HCEC 1CT (cell line): Measurements from ENCODE around the gene KPTN.

ENCODE experiments used
- DNase-seq: peaks from one replicate; pipeline ENCODE4 v3.0.0-alpha.2; 2017

Gene KPTN

GRCh38 chr19:47483800-47484690 is at the start of gene KPTN:
Gene KPTN (minus strand): TSS chr19:47484219. CDS start chr19:47484160, 59 bp downstream.
- peak; percentile 87 for DNase-seq

- DNase-seq, result no peak
These were observed 47.8 kb upstream of the KPTN start for GRCh38 chr19:47531640-47532387.

- DNase-seq, result no peak
These were observed 45.2 kb upstream of the KPTN start for GRCh38 chr19:47529018-47529742.

- DNase-seq, result no peak
These were observed 42.8 kb upstream of the KPTN start for GRCh38 chr19:47526798-47527197.

- DNase-seq, result no peak
These were observed 39.5 kb upstream of the KPTN start for GRCh38 chr19:47523473-47523872.

GRCh38 chr19:47521473-47522180 is 37.6 kb upstream of the KPTN start:
- no peak for DNase-seq

GRCh38 chr19:47520839-47521238 is 36.8 kb upstream of the KPTN start:
- DNase-seq, result no peak

GRCh38 chr19:47520343-47520806 is 36.4 kb upstream of the KPTN start:
- no peak for DNase-seq

GRCh38 chr19:47518854-47519253 is 34.8 kb upstream of the KPTN start:
- no peak for DNase-seq

GRCh38 chr19:47518139-47518538 is 34.1 kb upstream of the KPTN start:
- DNase-seq, result no peak

- peak; percentile 100 for DNase-seq
These were observed 31.0 kb upstream of the KPTN start, which contains the start of gene NAPA for GRCh38 chr19:47514869-47515588. Gene NAPA (minus strand): TSS chr19:47515063. CDS start chr19:47514940, 123 bp downstream.

- DNase-seq, result peak; percentile 9
These were observed 30.3 kb upstream of the KPTN start for GRCh38 chr19:47514151-47514868.

- no peak for DNase-seq
These were observed 28.9 kb upstream of the KPTN start for GRCh38 chr19:47512948-47513319.

GRCh38 chr19:47512183-47512947 is 28.3 kb upstream of the KPTN start:
- peak; percentile 20 for DNase-seq

GRCh38 chr19:47511681-47512080 is 27.7 kb upstream of the KPTN start:
- peak; percentile 7 for DNase-seq

- DNase-seq, result no peak
These were observed 27.1 kb upstream of the KPTN start for GRCh38 chr19:47511128-47511517.

- no peak for DNase-seq
These were observed 26.6 kb upstream of the KPTN start for GRCh38 chr19:47510516-47511127.

- no peak for DNase-seq
These were observed 26.0 kb upstream of the KPTN start for GRCh38 chr19:47509973-47510372.

GRCh38 chr19:47509170-47509847 is 25.3 kb upstream of the KPTN start:
- DNase-seq, result no peak
